Measurements from ENCODE around the gene CADM1.
A peak's percentile ranks its signal among the peaks of the same experiment; 100 is the strongest.

CADM1 gene

DNA sequence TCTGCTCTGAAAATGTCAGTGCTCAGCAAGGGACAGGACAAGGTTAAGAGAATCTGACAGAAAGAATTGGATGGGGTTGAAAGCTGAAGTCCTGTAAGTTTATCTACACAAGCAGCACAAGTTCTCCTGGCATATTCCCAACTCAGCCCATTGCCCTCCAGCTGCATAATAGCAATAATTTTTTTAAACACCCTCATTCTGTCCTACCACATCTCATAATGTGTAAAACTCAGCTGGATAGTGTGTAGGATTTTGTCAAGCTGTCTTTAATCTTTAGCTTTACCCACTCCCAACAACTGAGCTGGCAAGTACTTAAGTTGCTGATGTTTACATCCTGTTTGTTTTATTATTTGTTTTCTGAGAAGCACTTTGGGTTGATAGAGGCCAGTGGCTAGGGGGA lies 158.9 kb downstream of the CADM1 start:
- DNase-seq, result no peak

DNA sequence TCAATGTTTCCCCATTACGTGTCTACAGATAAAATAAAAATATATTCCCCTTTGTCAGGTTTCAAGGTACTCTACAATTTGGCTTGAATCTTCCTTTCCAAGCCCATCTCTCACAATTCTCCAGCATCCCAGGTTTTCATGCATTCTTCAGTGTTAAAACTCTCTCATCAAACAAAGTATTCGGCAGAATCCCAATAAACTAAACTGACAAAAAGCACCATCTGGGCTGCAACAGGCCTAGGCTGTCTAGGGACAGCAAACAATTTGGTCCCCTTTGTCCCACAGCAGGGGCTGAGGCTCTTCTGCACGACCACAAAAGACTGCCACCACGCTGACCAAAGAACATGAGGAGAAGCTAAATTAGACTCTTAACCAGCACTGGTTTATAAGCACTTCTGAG lies 159.4 kb downstream of the CADM1 start:
- DNase-seq, result no peak

DNA sequence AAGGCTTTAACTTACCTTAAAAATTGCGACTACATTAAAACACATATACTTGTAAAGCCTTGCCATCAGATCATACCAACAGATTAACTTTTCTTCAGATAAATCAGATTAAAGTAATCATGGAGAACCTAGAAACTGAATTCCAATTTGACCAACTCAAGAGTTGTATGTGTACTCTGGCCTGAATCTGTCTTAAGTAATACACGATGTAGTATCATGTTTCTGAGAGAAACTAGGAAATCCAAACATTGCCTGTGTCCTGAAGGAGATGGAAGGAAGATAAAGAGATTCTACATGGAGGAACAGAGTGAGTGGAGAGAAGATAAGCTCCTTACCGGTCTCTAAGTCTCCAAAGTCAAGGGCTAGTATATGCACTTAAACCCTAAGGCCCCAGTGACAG lies 162.1 kb downstream of the CADM1 start:
- no peak for DNase-seq

DNA sequence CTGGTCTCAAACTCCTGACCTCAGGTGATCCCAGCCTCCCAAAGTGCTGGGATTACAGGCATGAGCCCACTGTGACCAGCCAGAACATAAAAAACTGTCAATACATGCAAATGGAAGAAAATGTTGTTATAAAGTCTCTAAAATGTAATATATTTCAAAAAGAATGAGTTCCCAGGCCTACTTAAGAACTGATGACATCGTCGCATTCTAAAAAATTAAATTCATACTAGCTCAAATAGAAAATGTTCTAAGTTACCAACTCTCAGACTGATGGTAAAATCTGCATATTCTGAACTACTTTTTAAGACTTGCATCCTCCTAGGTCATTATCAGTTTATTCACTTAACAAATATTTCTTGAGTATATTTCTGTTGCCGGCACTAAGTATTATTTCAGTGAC lies 163.3 kb downstream of the CADM1 start:
- no peak for DNase-seq

DNA sequence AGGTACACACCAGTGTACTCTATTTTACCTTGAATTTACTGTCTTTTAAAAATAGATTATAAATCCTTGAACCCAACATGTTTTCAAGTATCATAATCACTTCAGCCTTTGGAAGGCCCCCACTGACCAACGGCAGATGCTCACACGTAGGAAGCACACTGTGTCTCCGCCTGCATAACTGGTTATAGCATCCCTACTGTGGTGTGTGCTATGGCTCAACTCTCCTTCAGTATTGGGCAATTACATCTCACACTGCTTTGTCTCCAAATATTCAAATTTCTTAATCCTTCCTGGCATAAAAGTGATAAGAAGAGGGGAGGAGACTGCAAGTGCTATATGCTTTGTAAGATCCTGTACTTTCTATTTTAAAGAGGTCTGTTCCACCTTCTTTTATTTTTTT lies 165.7 kb downstream of the CADM1 start:
- DNase-seq, result no peak

DNA sequence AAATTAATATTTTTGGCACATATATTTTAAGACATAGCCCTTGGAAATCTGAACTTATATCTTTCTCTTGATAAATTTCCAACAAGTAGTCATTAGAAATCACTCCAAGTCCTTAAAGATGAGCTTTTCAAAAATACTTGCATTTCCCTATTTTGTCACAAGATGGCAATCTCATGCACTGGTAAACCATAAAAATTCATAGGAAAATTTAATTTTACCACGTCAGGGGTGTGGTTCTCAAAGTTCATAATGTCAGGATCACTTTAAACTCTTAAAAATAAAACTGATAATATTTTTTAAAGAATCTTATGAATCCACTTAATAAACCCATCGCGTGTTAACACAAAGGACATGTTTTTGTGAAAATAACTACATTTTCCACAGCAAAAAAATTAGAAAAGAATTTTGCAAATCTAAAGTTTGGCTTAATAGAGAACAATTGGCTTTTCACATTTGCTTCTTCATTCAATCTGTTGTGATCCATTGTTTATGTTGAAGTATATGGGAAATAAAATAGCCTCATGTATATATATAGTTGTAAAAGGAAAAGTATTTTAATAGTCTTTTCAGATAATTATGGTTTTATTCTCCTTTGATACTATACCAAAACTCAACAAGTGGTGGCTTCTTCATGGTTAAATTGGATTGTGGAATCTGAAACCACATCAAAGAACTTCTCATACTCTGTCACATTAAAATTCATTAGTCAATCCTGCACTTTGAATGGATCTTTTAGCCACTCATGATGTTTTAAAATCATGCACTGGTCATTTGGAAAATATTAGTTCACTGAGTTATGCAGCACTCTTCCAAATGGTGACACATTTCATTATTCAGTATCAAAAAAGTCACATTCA lies 169.1 kb downstream of the CADM1 start:
- DNase-seq, result peak; percentile 5

DNA sequence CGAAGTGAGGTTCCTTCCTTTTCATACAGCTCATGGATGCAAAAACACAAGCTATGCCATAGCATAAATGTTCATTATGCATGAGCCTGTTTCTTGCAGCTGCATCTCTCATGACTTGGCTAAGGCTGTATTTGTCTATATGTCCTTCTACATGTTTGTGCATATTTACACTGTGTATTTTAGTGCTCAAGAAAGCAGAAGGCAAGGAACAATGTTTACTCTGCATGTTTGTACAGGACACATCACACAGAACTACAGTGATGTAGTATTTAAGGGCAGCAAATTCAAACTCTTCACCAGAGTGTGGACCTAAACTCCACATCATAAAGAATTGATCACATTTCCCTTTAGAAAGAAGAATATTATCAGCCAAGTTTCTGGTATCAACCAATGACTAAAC lies 170.3 kb downstream of the CADM1 start:
- no peak for DNase-seq

DNA sequence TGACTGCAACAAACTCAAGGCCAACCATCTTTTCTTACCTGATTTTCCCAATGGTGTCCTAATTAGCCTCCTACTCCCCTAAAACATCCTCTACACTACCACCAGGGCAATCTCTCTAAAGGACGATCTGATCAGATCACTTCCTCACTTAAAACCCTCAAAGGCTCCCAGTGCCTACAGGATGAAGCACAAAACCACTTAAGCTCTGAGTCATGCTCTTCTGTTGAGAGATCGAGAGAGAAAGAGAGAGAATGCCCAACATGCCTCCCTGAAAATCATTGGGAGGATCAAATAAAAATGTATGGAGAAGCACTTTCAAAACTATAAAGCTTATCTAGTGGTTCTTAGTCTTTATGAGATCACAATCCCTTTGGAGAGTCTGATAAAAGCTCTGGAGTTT lies 171.1 kb downstream of the CADM1 start:
- no peak for DNase-seq

DNA sequence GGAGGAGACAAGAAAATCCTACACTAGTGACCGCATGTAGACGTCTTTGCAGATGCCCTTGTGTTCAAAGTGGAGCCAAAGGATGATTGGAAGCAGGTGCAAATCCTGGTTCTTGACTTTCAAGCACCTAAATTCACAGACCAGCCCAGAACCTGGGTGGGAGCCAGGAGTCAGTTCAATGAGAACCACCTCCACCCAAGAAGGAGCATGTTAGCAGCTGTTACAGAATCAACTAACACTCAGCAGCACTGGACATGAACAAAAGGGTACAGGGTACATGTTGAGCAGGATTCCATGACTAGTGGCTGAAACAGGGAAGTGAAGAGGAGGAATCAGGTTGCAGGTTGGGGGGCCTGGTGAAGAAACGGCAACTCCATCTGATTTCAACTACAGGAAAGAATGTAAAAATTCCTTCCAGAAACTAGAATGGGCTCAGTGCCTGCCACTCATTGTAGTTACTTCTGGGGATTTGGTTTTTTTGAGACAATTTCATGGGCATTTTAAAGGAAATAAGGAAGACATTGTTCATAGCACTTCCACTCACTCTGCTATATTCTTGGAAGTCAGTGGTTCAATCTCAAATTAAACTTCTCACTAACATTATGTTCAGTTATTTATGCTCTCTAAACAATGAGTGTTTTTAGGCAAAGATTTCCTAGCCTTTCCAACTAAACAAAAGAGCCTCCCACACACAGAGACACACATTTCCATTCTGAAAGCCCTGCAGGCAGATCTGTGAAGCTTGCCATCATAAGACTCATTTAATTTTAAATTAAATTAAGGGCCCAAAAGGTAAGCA lies 173.3 kb downstream of the CADM1 start:
- DNase-seq, result no peak

DNA sequence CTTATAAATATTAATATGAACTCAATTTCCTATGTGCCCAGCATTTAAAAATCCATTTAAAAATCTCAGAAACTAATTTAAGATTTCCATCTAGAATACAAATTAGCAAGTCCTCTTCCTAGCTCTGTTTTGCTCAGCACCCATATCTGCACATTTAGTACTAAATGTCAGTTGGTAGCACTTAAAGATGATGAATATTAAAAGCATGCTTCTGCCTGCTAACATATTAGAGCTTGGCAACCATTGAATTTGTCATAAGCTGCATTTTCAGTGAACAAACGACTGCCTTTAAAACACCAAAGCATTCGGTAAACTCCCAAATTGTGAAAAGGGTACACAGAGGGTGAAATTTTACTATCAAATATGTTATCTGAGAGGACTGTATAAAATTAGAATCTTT lies 177.7 kb downstream of the CADM1 start:
- no peak for DNase-seq

DNA sequence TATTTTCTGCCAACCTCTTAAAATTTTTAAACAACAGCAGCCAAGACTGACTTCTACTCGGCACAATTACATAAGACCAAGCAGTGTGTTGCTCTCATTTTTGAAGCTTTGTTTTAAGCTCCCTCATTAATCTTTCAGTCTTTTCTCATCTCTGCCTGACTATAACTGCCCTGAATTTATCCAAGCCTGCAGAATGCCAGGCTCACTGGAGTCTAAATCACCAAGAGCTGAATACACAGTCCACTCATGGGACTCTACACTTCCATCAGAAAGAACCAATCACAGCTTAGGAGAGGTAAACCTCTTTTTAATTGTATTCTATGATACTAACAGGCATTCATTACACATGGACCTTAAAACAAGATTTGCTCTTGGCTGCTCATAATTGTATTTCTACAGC lies 178.7 kb downstream of the CADM1 start:
- no peak for DNase-seq

DNA sequence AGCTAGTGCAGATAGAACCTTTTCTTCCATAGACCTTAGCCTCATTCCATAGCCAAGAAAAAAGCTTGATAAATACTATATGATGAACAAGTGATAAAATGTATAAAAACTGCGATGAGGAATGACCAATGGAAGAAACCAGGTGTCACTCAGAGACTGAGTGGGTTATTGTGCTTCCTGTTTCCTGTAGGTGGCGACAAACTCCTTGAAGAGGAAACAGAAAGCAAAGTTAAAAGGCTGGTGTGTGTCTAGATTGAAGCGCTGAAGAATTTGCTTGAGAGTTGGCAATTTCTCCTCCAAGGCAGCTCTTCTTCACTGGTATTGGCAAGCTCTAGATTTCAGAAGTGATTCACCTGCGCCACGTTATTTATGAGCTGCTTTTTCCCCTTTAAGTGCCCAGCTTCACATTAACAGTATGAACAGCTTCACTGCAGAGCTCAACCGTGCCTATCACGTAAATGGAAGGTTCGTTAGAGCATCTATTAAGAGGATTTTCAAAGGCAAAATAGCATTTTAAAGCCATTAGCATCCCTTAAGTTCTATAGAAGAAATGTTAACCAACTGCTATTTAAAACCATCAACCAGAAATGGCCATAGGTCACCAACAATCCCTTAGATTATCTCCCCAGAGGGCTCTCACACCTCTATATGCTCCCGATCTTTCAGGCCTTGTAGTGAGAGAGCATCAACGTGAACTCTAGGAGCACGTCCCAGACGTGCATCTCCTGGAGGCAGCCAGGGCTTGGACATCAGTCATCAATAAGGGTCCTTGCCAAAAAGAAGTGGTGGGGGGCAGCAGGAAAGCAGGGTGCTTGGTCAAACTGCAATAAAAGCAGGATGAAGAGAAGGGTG lies 179.4 kb downstream of the CADM1 start:
- DNase-seq, result peak; percentile 37

DNA sequence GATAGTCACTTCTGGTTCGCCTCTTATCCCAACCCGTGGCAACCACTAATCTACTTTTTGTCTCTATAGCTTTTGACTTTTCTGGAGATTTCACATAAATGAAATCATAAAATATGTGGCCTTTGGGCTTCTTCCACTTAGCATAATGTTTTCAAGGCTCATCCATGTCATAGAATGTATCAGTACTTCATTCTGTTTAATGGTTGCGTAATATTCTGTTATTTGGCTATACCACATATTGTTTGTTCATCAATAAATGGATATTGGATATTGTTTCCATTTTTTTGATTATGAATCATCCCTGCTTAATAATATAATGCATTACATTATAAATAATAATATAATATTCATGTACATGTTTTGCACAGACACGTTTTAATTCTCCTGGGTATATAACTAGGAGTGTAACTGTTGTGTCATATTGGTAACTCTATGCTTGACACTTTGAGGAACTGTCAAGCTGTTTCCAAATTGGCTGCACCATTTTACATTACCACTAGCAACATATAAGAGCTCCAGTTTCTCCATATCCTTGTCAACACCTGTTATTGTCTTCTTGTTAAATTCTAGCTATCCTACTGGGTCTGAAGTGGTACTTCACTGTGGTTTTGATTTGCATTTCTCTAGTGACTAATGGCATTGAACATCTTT lies 181.5 kb downstream of the CADM1 start:
- DNase-seq, result no peak

DNA sequence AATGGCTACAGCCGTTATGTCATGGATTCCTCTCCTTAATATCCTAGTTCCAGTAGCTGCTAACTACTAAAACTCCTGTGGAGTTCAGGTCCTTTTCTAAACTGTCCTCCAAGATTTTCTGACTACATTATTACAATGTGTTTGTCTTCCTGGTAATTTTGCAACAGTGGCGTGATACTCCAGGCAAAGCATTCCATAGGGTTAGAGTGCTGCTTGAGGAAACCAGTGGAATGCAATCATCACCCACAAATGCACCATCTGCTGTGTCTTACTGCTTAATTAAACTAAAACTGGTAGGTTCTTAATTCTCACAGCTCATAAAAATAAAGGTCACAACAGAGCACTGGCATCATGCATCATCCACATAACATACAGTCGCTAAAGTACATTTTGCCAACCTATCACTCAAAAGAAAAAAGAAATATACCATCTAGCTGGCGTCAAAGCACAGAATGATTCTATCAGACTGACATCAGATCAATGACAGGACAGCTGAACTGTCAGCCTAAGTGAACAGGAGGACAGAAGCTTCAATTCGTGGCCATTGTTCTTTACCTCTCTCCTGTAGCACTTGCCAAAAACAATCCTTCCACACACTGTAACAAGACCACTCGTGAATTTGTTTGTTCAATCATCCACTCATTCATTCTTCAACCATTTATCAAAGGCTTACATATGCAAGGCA lies 182.5 kb downstream of the CADM1 start:
- DNase-seq, result no peak

DNA sequence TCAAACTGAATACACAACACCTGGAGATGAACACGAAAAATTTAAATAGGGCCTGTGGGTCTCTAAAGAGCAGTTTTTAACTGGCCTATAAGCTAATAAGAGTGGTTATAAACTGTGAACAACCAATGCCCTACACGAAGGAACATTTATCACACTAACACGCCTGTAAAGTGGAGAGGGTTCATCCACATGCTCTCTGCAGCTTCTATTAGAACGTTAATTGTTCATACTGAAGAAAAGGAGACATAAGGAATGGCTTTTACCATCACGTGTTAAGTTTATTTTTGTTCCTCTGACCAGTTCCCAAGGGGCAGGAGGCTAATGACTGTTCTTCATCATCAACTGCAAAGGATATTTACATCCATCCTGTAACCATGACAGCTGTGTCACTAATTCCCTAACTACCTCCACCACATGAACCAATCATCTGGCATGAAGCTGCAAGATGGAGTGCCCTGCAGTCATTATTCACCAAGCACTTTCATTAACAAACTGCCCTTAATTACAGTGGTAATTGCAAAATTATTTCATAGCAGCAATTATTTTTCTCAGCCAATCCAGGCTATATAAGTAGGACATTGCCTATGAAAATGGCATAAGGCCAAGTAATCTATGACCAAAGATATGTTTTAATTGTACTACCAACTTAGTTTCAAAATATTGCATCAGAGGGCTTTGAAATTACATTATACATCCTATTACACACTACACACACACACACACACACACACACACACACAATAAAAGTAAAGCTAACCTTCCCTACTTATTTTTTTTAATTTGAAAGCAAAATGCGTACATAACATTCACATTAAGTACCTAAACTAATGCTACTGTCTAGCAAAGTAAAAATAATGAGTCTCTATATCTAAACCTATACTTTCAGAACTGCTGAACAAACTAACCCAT lies 186.7 kb downstream of the CADM1 start:
- DNase-seq, result no peak

DNA sequence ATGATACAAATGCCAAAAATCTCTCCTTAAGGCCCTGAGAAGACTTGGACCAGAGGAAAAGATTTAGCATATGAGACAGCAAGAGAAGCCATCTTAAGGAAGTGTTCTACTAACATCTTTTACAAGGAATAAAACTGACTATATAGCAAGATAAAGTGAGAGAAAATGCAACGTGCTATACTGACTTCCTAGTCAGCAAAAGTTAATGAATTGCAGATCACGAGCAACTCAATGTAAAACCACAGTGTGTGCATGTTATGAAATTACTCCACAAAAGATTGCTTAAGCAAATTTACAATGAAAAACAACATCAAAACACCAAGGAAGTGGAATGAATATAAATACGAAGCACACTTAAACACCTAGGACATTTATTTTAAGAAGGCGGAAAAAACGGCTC lies 187.5 kb downstream of the CADM1 start:
- DNase-seq, result no peak

DNA sequence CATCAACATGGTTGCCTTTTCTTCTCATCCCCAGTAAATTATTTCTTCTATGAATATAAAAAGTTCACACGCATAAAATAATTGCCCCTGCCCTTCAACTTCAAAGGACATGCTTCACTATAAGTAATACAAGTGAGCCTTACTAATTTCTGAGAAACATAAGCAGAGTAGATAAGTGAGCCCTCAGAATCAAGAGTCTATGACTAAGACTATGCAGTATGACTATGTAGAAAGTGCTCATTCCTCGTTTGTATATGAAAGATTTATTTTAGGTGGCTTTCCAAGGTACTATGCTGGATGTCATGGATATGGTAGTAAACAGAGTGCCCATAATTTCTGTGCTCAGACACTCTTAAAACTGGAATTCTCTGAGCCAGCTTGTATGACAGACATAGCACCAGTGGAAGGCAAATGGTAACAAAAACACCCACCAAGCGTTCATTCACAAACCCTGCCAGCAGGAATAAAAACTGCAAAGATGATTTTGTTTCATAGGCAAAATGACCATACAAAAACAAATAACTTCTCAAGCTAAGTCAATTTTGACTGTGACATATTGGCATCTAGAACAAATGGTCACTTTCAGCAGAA lies 189.8 kb downstream of the CADM1 start:
- no peak for DNase-seq

DNA sequence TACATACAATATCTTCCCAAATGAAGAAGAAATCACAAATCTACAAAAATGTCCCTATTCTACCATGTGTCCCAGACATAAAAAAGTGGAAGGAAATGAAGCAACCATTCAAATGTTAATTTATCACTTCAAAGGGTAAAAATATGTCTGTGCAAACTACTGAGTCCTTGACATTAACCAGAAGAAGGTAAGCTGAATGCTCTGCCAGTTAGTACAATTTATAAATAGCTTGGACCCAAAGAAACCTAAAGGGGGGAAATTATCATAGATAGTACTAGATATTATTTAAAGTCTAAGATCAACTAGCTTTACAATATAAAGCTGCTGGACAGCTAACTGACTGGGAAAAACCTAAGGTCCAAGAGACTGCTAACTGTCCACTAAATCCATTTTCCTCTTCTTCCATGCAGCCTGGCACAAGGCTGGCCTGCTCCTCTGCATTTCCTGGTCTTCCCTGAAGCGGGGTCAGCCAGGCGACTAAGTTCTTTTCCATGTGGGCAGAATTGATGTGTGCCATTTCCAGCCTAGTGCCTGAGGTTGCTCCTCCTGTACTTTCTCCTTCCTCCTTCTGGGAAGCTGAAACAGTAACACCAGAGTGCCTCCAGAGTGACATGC lies 190.9 kb downstream of the CADM1 start:
- DNase-seq, result no peak

DNA sequence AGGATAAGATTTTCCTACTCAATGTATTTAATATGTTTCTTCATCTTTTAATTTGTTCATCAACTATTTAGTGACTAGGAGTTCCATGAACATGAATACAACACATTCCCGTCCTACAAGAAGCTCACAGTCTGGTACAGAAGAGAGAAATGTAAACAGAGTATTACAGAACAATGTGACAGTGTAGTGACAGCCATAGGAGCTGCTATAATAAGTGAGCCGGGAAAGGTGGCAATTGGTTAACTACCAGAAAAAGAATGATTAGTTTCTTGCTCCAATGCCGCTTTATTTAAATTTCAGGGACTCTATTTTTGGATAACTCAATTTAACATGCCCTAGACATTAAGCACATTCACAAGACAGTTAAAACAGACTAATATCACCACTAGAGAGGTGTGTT lies 192.3 kb downstream of the CADM1 start:
- DNase-seq, result no peak

DNA sequence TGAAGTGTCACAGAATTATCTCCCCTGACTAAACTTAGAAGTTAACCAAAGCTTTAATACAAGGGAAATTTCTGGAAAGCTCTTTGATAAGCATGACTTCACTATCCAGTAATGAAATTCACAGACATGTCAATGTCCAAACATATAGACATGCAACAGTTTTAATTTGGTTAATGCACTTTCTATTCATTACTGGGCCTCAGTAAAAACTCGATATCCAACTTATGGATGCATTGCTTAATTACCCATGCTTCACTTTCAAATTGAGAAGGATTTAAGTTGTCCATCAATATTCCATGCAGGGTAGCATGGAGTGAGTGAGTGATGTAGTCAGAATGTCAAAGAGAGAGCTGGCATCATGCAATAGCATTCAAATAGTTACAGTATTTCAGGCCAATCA lies 197.5 kb downstream of the CADM1 start:
- no peak for DNase-seq
